Activated T-cell treated with anti-CD3 and anti-CD28 coated beads, Interleukin-2, amount 50 U/mL, for 72 hours (primary cell): ENCODE data around the gene PLEKHM2. TPM values are rescaled to one million over a fixed set of nuclear protein-coding genes. Genes with fewer than 3 reads are reported as not detected.

Experiments
- ATAC-seq, 2 donors: fragments of 150-1000 bp; cut with Tn5 transposase; replicated peaks in 1 of 2; 2 replicates each; pipeline ENCODE4 v1.10.0; 2021; ENCODE audit warnings: moderate library complexity in 2 of 2, mild to moderate bottlenecking in 1 of 2
- DNase-seq, 2 donors: peaks; one replicate each; pipeline ENCODE4 v3.0.0; 2021 to 2022; ENCODE audit warnings: mixed read lengths in 1 of 2
- H3K27ac Mint-ChIP-seq: one replicate; pipeline ENCODE4 v1.8.0; 2022; ENCODE audit warnings: mild to moderate bottlenecking, moderate library complexity, mixed read lengths
- H3K27me3 Mint-ChIP-seq: one replicate; pipeline ENCODE4 v1.8.0; 2022; ENCODE audit warnings: low read depth, mixed read lengths
- H3K36me3 Mint-ChIP-seq, 2 donors: one replicate each; pipeline ENCODE4 v1.8.0; 2022; ENCODE audit warnings: mixed read lengths in 2 of 2, mild to moderate bottlenecking in 1 of 2; ENCODE audit not compliant: insufficient read depth in 2 of 2
- H3K4me1 Mint-ChIP-seq: one replicate; pipeline ENCODE4 v1.8.0; 2022; ENCODE audit warnings: low read depth, mixed read lengths
- H3K4me3 Mint-ChIP-seq, 2 donors: one replicate each; pipeline ENCODE4 v1.8.0; 2022; ENCODE audit warnings: mild to moderate bottlenecking in 2 of 2, mixed read lengths in 2 of 2, moderate library complexity in 2 of 2
- H3K9me3 Mint-ChIP-seq, 2 donors: one replicate each; pipeline ENCODE4 v1.8.0; 2022; ENCODE audit warnings: mixed read lengths in 2 of 2
- total RNA-seq, 2 donors: library from RNA; stranded (reverse); gene quantifications; one replicate each; pipeline ENCODE4 v1.2.3, GENCODE V29; 2022

PLEKHM2 gene
- total RNA-seq, 2 donors from 2014 or later, result 79.7 to 82.7 TPM

DNA sequence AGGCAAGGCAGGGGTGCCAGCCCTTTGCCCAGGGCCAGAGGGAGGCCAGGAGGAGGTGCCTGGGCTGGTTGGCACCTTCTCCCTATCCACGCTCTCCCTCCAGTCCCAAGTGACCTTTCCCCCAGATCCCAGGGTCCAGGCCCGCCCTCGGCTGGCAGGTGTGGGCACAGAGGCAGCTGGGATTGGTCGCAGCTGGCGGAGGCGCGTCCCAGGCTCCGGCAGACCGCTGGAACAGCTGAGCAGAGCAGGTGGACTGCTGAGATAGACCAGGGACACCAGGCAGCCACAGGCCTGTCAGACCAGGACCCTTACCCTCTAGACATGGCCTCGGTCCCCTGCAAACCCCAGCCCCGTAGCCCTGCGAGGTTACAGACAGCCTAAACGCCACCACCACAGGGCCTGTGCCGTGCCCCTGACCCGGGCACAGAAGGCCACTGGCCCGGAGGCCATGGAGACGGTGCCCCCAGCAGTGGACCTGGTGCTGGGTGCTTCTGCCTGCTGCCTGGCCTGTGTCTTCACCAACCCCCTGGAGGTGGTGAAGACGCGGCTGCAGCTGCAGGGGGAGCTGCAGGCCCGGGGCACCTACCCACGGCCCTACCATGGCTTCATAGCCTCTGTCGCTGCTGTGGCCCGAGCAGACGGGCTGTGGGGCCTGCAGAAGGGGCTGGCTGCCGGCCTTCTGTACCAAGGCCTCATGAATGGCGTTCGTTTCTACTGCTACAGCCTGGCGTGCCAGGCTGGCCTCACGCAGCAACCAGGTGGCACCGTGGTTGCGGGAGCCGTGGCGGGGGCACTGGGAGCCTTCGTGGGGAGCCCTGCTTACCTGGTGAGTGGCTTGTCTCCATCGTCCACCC, 52.1 kb downstream of the PLEKHM2 start, which contains the start of gene SLC25A34:
Gene SLC25A34 (plus strand): TSS at position 221 of the 854 bp plus-strand sequence. CDS start 228 bp downstream, at position 449.
- H3K27me3 Mint-ChIP-seq, result no peaks in the 10 kb centered on the region
- no peaks in the 10 kb centered on the region for H3K9me3 Mint-ChIP-seq
- no peak within 1 kb of the TSS for H3K27ac Mint-ChIP-seq
- no peak for ATAC-seq
- no peak for DNase-seq
- no peak within 1 kb of the TSS for H3K4me3 Mint-ChIP-seq
- peaks cover 0 to 2% of the 10 kb centered on the region in 2 donors for H3K36me3 Mint-ChIP-seq
- peaks cover 2% of the 10 kb centered on the region for H3K4me1 Mint-ChIP-seq

DNA sequence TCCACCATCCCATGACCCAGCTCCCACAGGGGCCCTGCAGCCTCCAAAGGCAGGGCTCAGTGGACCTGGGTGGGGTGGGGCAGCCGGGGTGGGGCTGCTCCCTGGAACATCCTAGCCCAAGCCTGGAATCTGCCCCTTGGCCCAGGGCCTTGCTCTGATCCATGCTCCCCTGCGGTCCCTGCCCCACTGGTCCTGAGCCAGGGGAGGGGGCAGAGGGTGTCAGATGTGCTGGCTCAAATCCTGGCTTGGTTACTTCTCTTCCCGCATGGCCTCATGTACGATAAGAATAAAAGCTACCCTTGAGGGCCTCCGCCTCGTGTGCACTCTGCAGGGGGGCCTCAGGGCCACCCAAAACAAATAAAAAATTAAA, 52.8 kb downstream of the PLEKHM2 start:
- no peak overlapping the region for H3K4me3 Mint-ChIP-seq
- no peaks in the 10 kb centered on the region for H3K9me3 Mint-ChIP-seq
- DNase-seq (no peak), ATAC-seq (no peak)
- no peaks in the 10 kb centered on the region for H3K27me3 Mint-ChIP-seq
- H3K4me1 Mint-ChIP-seq, result peaks cover 7% of the 10 kb centered on the region
- peaks cover 0 to 2% of the 10 kb centered on the region in 2 donors for H3K36me3 Mint-ChIP-seq
- H3K27ac Mint-ChIP-seq, result no peak overlapping the region

DNA sequence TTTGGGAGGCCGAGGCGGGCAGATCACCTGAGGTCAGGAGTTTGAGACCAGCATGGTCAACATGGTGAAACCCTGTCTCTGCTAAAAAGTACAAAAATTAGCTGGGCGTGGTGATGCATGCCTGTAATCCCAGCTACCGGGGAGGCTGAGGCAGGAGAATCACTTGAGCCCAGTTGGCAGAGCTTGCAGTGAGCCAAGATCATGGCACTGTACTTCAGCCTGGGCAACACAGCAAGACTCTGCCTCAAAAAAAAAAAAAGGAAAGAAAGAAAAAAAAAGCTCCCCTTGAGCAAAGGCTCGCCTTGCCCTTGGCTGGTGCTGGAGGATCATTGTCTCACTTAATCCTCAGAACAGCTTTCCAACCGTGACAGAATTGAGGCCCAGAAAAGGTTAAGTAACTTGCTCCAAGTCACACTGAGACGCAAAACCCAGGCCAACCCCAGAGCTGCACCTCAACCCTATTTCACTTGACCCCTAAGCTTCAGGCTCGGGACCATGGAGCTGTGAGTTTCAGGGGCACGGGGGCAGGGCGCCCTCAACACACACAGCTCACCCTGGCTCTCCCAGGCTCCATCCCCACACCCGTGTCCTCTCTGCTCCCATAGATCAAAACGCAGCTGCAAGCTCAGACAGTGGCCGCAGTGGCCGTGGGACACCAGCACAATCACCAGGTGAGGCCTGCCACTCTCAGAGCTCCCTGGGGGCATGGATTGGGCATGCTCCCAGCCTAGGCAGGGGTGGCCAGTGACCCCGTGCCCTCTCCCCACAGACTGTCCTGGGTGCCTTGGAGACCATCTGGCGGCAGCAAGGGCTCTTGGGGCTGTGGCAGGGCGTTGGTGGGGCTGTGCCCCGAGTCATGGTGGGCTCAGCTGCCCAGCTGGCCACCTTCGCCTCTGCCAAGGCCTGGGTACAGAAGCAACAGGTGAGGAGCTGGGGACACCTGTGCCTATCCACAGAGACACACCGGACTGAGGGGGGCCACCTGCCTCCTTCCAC, 53.5 kb downstream of the PLEKHM2 start:
- Mint-ChIP-seq H3K4me3 (no peak overlapping the region), H3K9me3 (no peaks in the 10 kb centered on the region), H3K27me3 (no peaks in the 10 kb centered on the region), H3K27ac (no peak overlapping the region), H3K4me1 (peaks cover 7% of the 10 kb centered on the region), H3K36me3 (peaks cover 0 to 2% of the 10 kb centered on the region in 2 donors)
- ATAC-seq (no peak), DNase-seq (no peak)

DNA sequence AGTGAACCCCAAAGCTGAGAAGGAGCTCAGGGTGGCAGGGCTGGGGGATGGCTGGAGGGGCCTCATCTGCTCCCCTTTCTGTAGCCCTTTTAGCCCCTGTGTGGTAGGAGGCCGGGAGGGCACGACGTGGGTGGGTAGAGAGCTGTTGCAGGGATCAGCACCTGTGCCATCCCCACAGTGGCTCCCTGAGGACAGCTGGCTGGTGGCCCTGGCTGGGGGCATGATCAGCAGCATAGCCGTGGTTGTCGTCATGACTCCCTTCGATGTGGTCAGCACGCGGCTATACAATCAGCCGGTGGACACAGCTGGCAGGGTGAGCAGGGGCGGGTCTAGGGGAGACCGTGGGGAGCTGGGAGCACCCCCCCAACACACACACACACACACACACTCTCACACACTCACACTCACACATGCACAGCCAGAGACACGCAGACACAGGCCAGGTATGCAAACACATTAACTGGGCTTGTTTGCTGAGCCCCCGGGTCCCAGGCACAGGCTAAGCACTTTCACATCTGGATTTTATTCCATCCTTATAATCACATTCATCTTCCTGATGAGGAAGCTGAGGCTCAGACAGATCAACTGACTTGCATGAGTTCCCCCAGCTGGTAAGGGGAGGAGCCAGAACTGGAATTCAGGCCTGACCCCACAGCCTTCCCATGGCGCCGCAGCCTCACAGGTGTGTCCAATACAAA, 54.4 kb downstream of the PLEKHM2 start:
- no peak for ATAC-seq
- Mint-ChIP-seq H3K4me3 (no peak overlapping the region), H3K4me1 (peaks cover 7% of the 10 kb centered on the region), H3K27ac (no peak overlapping the region), H3K27me3 (no peaks in the 10 kb centered on the region), H3K9me3 (no peaks in the 10 kb centered on the region), H3K36me3 (no peaks in the 10 kb centered on the region)
- DNase-seq, result no peak

DNA sequence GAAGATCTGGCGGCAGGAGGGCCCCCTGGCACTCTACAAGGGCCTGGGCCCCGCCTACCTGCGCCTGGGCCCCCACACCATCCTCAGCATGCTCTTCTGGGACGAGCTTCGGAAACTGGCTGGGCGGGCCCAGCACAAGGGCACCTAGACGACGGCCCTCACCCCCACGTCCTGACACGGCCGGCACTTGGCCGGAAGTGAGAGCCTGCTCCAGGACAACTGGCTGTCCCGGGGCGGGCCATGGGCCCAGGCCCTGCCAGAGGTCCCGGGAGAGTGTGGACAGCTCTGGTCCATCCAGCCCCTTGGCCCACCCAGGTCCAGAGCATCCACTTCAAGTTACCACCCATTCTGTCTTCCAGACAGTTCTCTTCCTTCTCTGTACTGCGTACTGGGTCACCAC, 55.1 kb downstream of the PLEKHM2 start:
- Mint-ChIP-seq H3K4me3 (no peak overlapping the region), H3K36me3 (no peaks in the 10 kb centered on the region), H3K27ac (no peak overlapping the region), H3K9me3 (no peaks in the 10 kb centered on the region), H3K27me3 (no peaks in the 10 kb centered on the region), H3K4me1 (peaks cover 7% of the 10 kb centered on the region)
- DNase-seq, result no peak
- no peak for ATAC-seq

DNA sequence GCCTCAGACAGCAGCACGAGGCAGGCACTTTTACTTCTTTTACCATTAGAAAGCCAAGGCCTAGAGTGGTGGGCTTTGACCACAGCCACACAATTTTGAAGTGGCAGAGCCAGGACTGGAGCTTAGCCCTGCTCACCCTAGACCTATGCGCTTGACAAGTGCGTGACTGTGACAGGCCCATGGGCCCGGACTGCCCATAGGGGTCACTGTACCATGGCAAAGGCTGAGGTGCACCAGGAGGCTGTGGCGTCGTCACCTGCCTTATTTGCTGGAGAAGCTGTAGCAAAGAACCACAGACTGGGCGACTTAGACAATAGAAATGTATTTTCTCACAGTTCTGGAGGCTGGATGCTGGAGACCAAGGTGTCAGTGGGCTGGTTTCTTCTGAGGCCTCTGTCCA, 55.6 kb downstream of the PLEKHM2 start:
- ATAC-seq (peak in 1 of 2 donors; percentile 19), DNase-seq (no peak)
- H3K27me3 Mint-ChIP-seq, result no peaks in the 10 kb centered on the region
- H3K9me3 Mint-ChIP-seq, result no peaks in the 10 kb centered on the region
- H3K36me3 Mint-ChIP-seq, result no peaks in the 10 kb centered on the region
- H3K4me1 Mint-ChIP-seq, result peaks cover 7% of the 10 kb centered on the region
- H3K27ac Mint-ChIP-seq, result no peak overlapping the region
- no peak overlapping the region for H3K4me3 Mint-ChIP-seq

DNA sequence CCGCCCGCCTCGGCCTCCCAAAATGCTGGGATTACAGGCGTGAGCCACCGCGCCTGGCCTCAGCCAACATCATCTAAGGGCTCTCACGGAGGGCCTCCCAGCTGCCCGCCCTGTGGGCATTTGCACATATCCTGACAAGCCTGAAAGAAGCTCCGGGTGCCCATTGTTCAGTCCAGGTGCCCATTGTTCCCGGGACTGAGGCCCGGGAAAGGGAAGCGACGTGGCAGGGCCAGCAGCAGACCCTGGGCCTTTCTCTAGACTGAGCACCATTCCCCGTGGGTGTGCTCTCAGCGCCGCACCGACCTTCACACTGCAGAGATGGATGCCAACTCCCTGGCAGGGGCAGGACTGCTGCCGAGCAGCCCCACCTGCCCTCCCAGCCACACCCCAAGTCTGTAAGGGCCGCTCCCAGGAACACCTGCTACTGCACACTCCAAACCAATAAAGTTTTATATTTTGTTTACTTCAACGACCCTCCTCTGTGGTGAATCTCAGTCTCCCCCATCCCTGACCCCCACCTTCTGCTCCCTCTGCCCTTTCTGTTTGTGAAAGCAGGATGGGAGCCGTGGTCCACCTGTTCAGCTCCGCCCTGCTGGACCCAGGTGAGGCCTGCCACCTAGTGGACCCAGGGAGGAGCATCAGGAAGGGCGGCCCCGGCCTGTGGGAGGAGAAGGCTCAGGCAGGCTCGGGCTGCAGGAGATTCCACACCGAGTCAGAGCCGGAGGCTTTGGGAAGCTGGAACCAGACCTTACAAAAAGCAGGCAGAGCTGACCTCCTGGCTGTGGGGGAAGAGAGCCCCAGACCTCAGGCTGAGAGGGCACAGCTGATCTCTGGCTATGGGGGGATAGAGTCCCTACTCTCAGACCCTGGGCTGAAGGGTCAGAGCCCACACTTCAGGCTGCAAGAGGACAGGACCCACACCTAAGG, 57.1 kb downstream of the PLEKHM2 start:
- Mint-ChIP-seq H3K9me3 (no peaks in the 10 kb centered on the region), H3K4me1 (peaks cover 7% of the 10 kb centered on the region), H3K4me3 (no peak overlapping the region), H3K27me3 (no peaks in the 10 kb centered on the region), H3K27ac (no peak overlapping the region), H3K36me3 (no peaks in the 10 kb centered on the region)
- ATAC-seq, result peak; percentile 74 to 82
- DNase-seq, result peak; percentile 77 to 80

DNA sequence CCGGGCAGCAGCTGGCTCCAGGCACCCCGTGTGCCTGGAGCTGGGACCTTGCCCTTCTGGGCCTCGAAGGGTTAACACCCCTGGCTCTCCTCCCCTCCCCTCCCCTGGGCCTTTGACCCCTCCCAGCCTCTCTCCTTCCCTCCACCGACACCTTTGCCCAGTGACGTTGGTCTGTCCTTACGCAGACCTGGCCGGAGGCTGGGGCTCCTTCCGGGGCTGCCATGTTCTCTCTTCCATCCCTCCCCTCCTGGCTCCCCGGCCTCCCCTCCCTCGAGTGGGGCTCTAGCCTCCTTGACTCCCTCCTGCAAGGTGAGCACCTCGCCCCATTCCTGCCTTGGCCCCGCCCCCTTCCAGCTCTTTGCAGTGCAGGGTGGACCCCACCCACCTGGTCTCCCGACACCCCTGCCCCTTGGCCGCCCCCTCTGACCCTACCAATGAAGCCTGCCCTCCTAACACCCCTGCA, 58.2 kb downstream of the PLEKHM2 start, which contains the start of gene TMEM82:
Gene TMEM82 (plus strand): TSS at position 161 of the 463 bp plus-strand sequence. CDS start 61 bp downstream, at position 222.
- no peak within 1 kb of the TSS for H3K4me3 Mint-ChIP-seq
- no peak for DNase-seq
- H3K36me3 Mint-ChIP-seq, result no peaks in the 10 kb centered on the region

DNA sequence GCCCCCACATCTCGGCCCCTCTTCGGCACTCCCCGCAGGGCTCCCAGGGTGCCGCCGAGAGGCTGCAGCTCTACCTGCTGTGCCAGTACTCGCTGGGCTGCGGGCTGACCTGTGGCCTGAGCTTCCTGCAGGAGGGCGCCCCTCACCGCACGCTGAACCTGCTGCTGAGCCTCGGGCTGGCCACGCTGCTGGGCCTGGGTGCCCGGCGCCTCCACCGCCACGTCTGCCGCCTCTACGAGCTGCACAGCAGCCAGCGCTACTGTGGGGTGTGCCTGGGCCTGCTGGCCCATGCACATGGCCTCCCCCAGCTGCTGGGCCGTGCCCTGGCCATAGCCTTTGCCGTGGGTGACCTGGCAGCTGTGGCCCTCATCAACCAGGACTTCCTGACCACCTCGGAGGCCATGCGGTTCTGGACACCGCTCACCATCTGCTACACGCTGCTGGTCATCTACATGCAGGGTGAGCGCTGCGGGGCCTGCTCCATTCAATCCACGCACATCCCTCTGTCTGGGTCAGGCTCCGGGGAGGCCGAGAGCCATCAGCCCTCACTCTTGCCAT, 60.1 kb downstream of the PLEKHM2 start:
- Mint-ChIP-seq H3K27ac (no peak overlapping the region), H3K36me3 (no peaks in the 10 kb centered on the region)
- no peak for ATAC-seq

More for the DNA sequence above, 58.2 kb downstream of the PLEKHM2 start, which contains the start of gene TMEM82:
- Mint-ChIP-seq H3K4me1 (peaks cover 7% of the 10 kb centered on the region), H3K27ac (no peak within 1 kb of the TSS), H3K27me3 (no peaks in the 10 kb centered on the region), H3K9me3 (no peaks in the 10 kb centered on the region)
- ATAC-seq, result no peak

DNA sequence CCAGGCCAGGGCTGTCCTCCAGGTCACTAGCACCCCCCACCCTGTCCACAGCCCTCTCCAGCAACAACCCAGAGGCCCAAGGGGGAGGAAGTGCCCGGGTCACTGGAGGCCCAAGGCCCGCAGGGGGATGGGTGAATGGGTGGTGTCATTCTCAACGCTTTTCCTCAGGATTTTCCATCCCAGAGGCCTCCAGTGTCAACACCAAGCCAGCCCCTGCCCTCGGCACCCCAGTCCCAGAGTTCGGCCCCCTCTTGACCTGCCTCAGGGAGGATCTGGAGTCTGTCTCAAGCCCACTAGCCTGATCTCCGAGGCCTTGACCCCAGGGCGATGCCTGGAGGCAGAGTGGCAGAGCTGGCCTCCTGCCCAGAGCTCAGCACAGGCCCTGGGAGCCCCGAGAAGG, 63.3 kb downstream of the PLEKHM2 start:
- no peaks in the 10 kb centered on the region for H3K4me1 Mint-ChIP-seq
- ATAC-seq (no peak), DNase-seq (no peak)
- no peaks in the 10 kb centered on the region for H3K27me3 Mint-ChIP-seq
- no peak overlapping the region for H3K4me3 Mint-ChIP-seq
- no peaks in the 10 kb centered on the region for H3K36me3 Mint-ChIP-seq
- no peak overlapping the region for H3K27ac Mint-ChIP-seq
- H3K9me3 Mint-ChIP-seq, result no peaks in the 10 kb centered on the region

More for the DNA sequence above, 60.1 kb downstream of the PLEKHM2 start:
- no peak for DNase-seq
- no peaks in the 10 kb centered on the region for H3K9me3 Mint-ChIP-seq
- no peaks in the 10 kb centered on the region for H3K27me3 Mint-ChIP-seq
- H3K4me3 Mint-ChIP-seq, result no peak overlapping the region
- H3K4me1 Mint-ChIP-seq, result peaks cover 7% of the 10 kb centered on the region

DNA sequence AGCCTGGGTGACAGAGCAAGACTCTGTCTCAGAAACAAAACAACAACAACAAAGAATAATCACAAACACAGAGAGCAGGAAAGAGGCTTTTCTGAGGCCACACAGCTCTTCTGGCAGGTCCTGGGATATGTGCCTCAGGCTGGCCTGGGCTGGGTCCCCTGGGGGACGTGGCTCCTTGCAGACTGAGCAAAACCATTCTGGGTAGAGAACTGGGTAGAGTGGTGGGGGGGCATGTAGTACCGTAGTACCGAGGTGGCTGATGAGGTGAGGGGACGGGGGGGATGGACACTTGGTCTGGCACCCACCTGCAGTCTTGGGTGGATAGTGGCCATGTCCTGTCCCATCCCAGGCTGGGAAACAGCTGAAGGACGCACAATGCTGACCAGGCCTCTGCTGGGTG, 64.1 kb downstream of the PLEKHM2 start:
- Mint-ChIP-seq H3K27me3 (peaks cover 2% of the 10 kb centered on the region), H3K4me3 (no peak overlapping the region), H3K36me3 (no peaks in the 10 kb centered on the region), H3K4me1 (no peaks in the 10 kb centered on the region), H3K9me3 (no peaks in the 10 kb centered on the region), H3K27ac (no peak overlapping the region)
- ATAC-seq (no peak), DNase-seq (no peak)
